Astrocyte (in vitro differentiated cells and primary cell): Measurements from ENCODE around the gene ZNF185.

Source experiments
- CTCF ChIP-seq: IDR thresholded peaks from 2 replicates; pipeline ENCODE4 v1.5.1; 2011; ENCODE audit warnings: low read depth, mild to moderate bottlenecking, inconsistent platforms, low read length, moderate library complexity; ENCODE audit not compliant: insufficient read depth
- EZH2 ChIP-seq: IDR thresholded peaks from 2 replicates; pipeline ENCODE4 v1.6.1; 2012; ENCODE audit warnings: mild to moderate bottlenecking, low read length, inconsistent platforms; ENCODE audit not compliant: insufficient read depth

DNA sequence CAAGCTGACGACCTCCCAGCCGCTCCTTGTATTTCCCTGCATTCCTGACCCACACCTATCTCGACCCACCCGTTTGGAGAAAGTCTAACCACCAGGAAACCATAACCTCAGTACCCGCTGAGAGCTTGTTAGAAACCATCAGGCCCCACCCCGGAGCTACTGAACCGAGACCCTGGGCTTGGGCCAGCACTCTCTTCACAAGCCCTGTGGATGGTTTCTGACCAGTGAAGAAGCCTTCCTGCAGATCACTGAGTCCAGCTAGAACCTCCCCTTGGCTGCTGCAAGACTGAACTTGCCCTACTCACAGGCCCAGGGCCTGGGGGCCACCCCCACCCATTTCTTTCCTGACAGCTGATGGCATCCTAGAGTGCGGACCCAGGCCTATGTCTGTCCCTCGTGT lies 26.6 kb upstream of the ZNF185 start:
- TF ChIP-seq CTCF (no peak), EZH2 (no peak)
